ENCODE data around the gene POC1A.

POC1A gene

GRCh38 chr3:52056968-52057811, 97.0 kb downstream of the POC1A start (continued):
- TF ChIP-seq ZNF19 (tag by site-specific recombination; IDR thresholded peaks at IDR 0.05; ENCODE audit: low read depth), result no peak
- TF ChIP-seq GLI2 (tag by site-specific recombination; IDR thresholded peaks at IDR 0.05; ENCODE audit: borderline replicate concordance, low read depth), result no peak
- TF ChIP-seq ZNF274 (IDR thresholded peaks at IDR 0.05; ENCODE audit: low read length), result no peak
- TF ChIP-seq ZNF274 (tag by site-specific recombination; IDR thresholded peaks at IDR 0.05; ENCODE audit: borderline replicate concordance), result no peak
- TF ChIP-seq ZNF302 (tag by site-specific recombination; IDR thresholded peaks at IDR 0.05; ENCODE audit: low read depth), result no peak
- no peak; the same call in 1 of the 2 replicates for TF ChIP-seq ZNF580 (tag by site-specific recombination; IDR thresholded peaks at IDR 0.05)
- TF ChIP-seq ZNF692 (tag by site-specific recombination; IDR thresholded peaks at IDR 0.05), result peak; percentile 77
- no peak for TF ChIP-seq ZNF530 (tag by site-specific recombination; IDR thresholded peaks at IDR 0.05; ENCODE audit: low read depth)
- TF ChIP-seq ZBTB20 (tag by site-specific recombination; IDR thresholded peaks at IDR 0.05), result peak; percentile 47; the same call in 1 of the 2 replicates
- TF ChIP-seq ZNF184 (tag by site-specific recombination; IDR thresholded peaks at IDR 0.05), result no peak
- no peak for TF ChIP-seq ZNF404 (tag by site-specific recombination; IDR thresholded peaks at IDR 0.05)
- TF ChIP-seq OSR2 (tag by site-specific recombination; IDR thresholded peaks at IDR 0.05), result no peak
- TF ChIP-seq ZNF362 (tag by site-specific recombination; IDR thresholded peaks at IDR 0.05), result no peak
- TF ChIP-seq ZNF292 (tag by site-specific recombination; IDR thresholded peaks at IDR 0.05; ENCODE audit: borderline replicate concordance, low read depth), result no peak
- 0 out of 2 replicates have a peak, but pooled peaks have one; percentile 58 for TF ChIP-seq PATZ1 (tag by site-specific recombination; IDR thresholded peaks at IDR 0.05)
- no peak for TF ChIP-seq ZNF768 (tag by site-specific recombination; IDR thresholded peaks at IDR 0.05)
- no peak for TF ChIP-seq ZSCAN4 (tag by site-specific recombination; IDR thresholded peaks at IDR 0.05)
- no peak for TF ChIP-seq ZNF707 (tag by site-specific recombination; IDR thresholded peaks at IDR 0.05)
- TF ChIP-seq BCL11A (tag by site-specific recombination; IDR thresholded peaks at IDR 0.05; ENCODE audit: low read depth), result no peak
- no peak for TF ChIP-seq ZNF585B (tag by site-specific recombination; IDR thresholded peaks at IDR 0.05)
- TF ChIP-seq ZNF24 (tag by site-specific recombination; IDR thresholded peaks at IDR 0.05), result peak; percentile 68; the same call in 1 of the 2 replicates
- no peak for TF ChIP-seq ZNF596 (tag by site-specific recombination; IDR thresholded peaks at IDR 0.05)
- TF ChIP-seq ZNF549 (tag by site-specific recombination; IDR thresholded peaks at IDR 0.05), result no peak
- no peak for TF ChIP-seq ZNF670 (tag by site-specific recombination; IDR thresholded peaks at IDR 0.05; ENCODE audit: low read depth)
- TF ChIP-seq HOXD13 (CRISPR knock-in tag; IDR thresholded peaks at IDR 0.05; ENCODE audit: borderline replicate concordance), result no peak
- TF ChIP-seq ZNF394 (tag by site-specific recombination; IDR thresholded peaks at IDR 0.05; ENCODE audit: borderline replicate concordance), result peak; percentile 21; the same call in 1 of the 2 replicates
- TF ChIP-seq SP3 (tag by site-specific recombination; IDR thresholded peaks at IDR 0.05), result peak; percentile 96
- TF ChIP-seq ZNF146 (tag by site-specific recombination; IDR thresholded peaks at IDR 0.05), result no peak; the same call in 1 of the 2 replicates
- no peak for TF ChIP-seq ZNF501 (tag by site-specific recombination; IDR thresholded peaks at IDR 0.05)
- no peak for TF ChIP-seq ZNF10 (tag by site-specific recombination; IDR thresholded peaks at IDR 0.05)
- no peak for TF ChIP-seq ZNF513 (tag by site-specific recombination; IDR thresholded peaks at IDR 0.05)
- TF ChIP-seq ZNF529 (tag by site-specific recombination; IDR thresholded peaks at IDR 0.05; ENCODE audit: insufficient replicate concordance), result no peak

Data from HEK293 (cell line).